Motor neuron (in vitro differentiated cells): Measurements from ENCODE around the gene MICA. TPM values are rescaled to one million over a fixed set of nuclear protein-coding genes. Genes with fewer than 3 reads are reported as not detected.
"Not testable (repeated sequence)": the region's sequence is repeated elsewhere in the genome, so short reads cannot be mapped to it uniquely, and the experiment has no call there.

Experiments
- ATAC-seq, 8 experiments: fragments of 200-7000 bp; cut with Tn5 transposase; replicated peaks in 6 of 8; 2 replicates each; pipeline ENCODE4 v1.8.0; 2021; ENCODE audit warnings: mild to moderate bottlenecking in 8 of 8, moderate library complexity in 8 of 8
- H3K27ac ChIP-seq, 2 donors: fragments of 250-450 bp; sonication (Bioruptor Pico); 2 replicates each; pipeline ENCODE4 v1.9.0; 2021; ENCODE audit warnings: antibody characterized with exemption in 2 of 2, mild to moderate bottlenecking in 2 of 2, moderate library complexity in 1 of 2
- H3K4me1 ChIP-seq, 2 donors: fragments of 250-450 bp; sonication (Bioruptor Pico); replicated peaks in 1 of 2; 2 replicates each; pipeline ENCODE4 v1.6.1; 2021; ENCODE audit warnings: antibody characterized with exemption in 2 of 2, mild to moderate bottlenecking in 2 of 2, moderate library complexity in 1 of 2
- H3K4me3 ChIP-seq, 5 donors: fragments of 250-450 bp; sonication (Bioruptor Pico); 2 replicates each; pipeline ENCODE4 v1.9.0; 2021; ENCODE audit warnings: antibody characterized with exemption in 5 of 5, mild to moderate bottlenecking in 5 of 5, moderate library complexity in 4 of 5
- WGBS, 10 experiments: fragments of 450-650 bp; shearing (Covaris generic); methylation state at CpG; one replicate each; pipeline ENCODE4 v1.0.0; 2022; 5-methylcytosine and 5-hydroxymethylcytosine counted together
- in situ Hi-C, 9 experiments: fragments of 400-800 bp; cut with MboI; loops; one replicate each; pipeline ENCODE4 v1.15.0; 2021; ENCODE audit warnings: low sequenced_read_pairs in 9 of 9, low pct_unique_long_range_greater_than_20kb in 2 of 9; ENCODE audit not compliant: unreplicated experiment in 9 of 9
- total RNA-seq, 8 experiments: library from RNA; unstranded; fragments of 300-600 nt; gene quantifications; 2 replicates each; pipeline versions ENCODE4 v1.2.3 to v1.2.4, GENCODE V29; 2022

The MICA gene
- total RNA-seq, 8 experiments from 2014 or later, result 4.1 to 64.5 (median 10.3) TPM

GRCh38 chr6:31423550-31423949 lies 20.2 kb downstream of the MICA start:
- peak in 3 of 8 experiments; percentile 9 to 55 (median 37) for ATAC-seq
- 20 to 100% (median 72%) methylated on average over 1 to 3 of the region's 3 CpGs; no CpG with 5 or more reads in 4 of the 10 experiments for WGBS, 10 experiments
- Histone ChIP-seq H3K4me1 (no peaks in the 10 kb centered on the region), H3K27ac (no peak overlapping the region), H3K4me3 (no peak overlapping the region)
- in situ Hi-C loops, result no loop called here

GRCh38 chr6:31426395-31427354 lies 23.3 kb downstream of the MICA start:
- no peak for ATAC-seq
- WGBS, 10 experiments, result 69 to 100% (median 94%) methylated on average over 1 to 3 of the region's 3 CpGs
- H3K27ac ChIP-seq, result no peak overlapping the region
- no peak overlapping the region for H3K4me3 ChIP-seq
- H3K4me1 ChIP-seq, result no peaks in the 10 kb centered on the region
- in situ Hi-C loops, result no loop called here

GRCh38 chr6:31430449-31430848 lies 27.1 kb downstream of the MICA start:
- 29 to 83% (median 50%) methylated on average over 1 to 2 of the region's 2 CpGs; no CpG with 5 or more reads in 5 of the 10 experiments for WGBS, 10 experiments
- no peak overlapping the region for H3K27ac ChIP-seq
- H3K4me1 ChIP-seq, result no peaks in the 10 kb centered on the region
- in situ Hi-C loops, result no loop called here
- ATAC-seq, result no peak
- H3K4me3 ChIP-seq, result no peak overlapping the region

- 30 to 100% (median 85%) methylated on average over 1 to 5 of the region's 5 CpGs; no CpG with 5 or more reads in 1 of the 10 experiments for WGBS, 10 experiments
- H3K27ac ChIP-seq, in situ Hi-C loops, H3K4me1 ChIP-seq, H3K4me3 ChIP-seq, ATAC-seq: not testable (repeated sequence)
These were observed 31.7 kb downstream of the MICA start for GRCh38 chr6:31435051-31435450.

GRCh38 chr6:31438222-31438621 lies 34.8 kb downstream of the MICA start:
- Histone ChIP-seq H3K4me3 (no peak overlapping the region), H3K27ac (no peak overlapping the region), H3K4me1 (no peaks in the 10 kb centered on the region)
- ATAC-seq, result no peak
- in situ Hi-C loops, result no loop called here
- 40 to 100% (median 83%) methylated on average over 1 to 2 of the region's 2 CpGs; no CpG with 5 or more reads in 3 of the 10 experiments for WGBS, 10 experiments

DNA sequence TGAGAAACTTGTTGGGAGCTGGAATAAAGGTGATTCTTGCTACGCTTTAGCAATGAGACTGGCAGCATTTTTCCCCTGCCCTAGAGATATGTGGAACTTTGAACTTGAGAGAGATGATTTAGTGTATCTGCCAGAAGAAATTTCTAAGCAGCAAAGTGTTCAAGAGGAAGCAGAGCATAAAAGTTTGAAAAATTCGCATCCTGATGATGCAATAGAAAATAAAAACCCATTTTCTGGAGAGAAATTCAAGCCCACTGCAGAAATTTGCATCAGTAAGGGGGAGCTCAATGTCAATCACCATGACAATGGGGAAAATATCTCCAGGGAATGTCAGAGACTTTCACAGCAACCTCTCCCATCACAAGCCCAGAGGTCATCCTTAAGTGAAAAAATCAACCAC lies 35.3 kb downstream of the MICA start:
- no peaks in the 10 kb centered on the region for H3K4me1 ChIP-seq
- H3K4me3 ChIP-seq, result no peak overlapping the region
- no peak overlapping the region for H3K27ac ChIP-seq
- in situ Hi-C loops, result no loop called here
- 0 to 94% (median 80%) methylated on average over 1 to 2 of the region's 2 CpGs; no CpG with 5 or more reads in 1 of the 10 experiments for WGBS, 10 experiments
- ATAC-seq, result no peak

DNA sequence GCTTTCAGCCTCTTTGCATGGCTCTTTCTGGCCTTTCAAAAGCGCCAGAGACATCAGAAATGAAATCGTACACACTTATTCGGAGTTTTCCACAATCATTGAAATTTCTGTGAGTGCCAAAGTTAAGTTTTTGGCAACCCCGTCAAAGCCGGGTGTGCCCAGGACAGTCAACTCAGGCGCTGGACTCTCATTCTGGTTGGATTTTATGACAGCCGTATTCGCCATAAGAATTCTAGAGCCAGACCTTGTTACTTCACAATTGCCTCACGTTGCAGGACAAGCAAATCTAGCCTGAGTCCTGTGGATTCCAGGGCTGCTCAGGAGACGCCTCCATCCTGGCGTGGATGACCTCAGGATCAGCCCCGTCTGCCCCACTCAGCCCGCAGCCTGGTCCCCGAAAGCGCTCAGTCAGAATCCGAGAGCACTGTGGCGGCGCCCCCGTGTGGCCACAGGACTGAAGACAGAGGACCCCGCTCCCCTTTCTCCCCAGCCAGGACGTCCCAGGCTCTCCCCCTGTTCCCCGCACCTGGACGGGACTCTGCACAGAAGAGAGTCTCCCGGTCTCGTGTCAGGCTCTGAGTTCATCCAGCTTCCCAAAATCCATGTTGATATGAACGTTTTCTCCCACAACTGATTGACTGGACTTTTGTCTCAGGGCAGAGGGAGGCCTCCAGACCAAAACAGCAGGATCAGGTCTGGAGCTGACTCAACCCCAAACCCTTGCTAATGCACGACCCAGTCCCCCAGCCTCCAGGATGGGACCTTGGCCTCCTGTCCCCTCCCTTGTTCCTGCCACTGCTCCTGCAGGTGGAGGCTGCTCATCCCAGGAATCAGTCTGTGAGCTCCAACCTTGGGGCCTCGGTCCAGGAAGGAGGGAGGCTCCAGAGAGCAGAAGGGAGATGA lies 38.2 kb downstream of the MICA start:
- Histone ChIP-seq H3K4me3 (no peak overlapping the region), H3K4me1 (no peaks in the 10 kb centered on the region), H3K27ac (no peak overlapping the region)
- in situ Hi-C loops, result no loop called here
- 4 to 85% (median 27%) methylated on average over 1 to 10 of the region's 28 CpGs; no CpG with 5 or more reads in 3 of the 10 experiments for WGBS, 10 experiments
- peak; percentile 81 to 100 (median 96) for ATAC-seq

DNA sequence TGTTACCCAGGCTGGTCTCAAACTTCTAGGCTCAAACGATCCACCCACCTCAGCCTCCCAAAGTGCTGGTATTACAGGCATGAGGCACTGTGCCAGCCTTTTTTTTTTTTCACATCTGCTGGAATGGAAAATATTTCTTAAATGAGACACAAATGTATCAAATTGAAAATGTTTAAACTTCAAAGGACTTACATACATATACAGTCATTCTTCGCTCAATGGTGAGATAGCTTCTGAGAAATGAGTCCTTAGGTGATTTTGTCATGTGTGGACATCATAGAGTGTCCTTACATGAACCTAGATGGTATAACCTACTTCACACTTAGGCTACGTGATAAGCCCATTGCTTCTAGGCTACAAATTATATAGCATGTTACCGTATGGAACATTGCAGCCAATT lies 43.1 kb downstream of the MICA start:
- 40 to 100% (median 71%) methylated on average over 1 to 4 of the region's 4 CpGs; no CpG with 5 or more reads in 1 of the 10 experiments for WGBS, 10 experiments
- in situ Hi-C loops, result no loop called here
- no peak overlapping the region for H3K4me3 ChIP-seq
- ATAC-seq, result no peak
- no peaks in the 10 kb centered on the region for H3K4me1 ChIP-seq
- no peak overlapping the region for H3K27ac ChIP-seq

DNA sequence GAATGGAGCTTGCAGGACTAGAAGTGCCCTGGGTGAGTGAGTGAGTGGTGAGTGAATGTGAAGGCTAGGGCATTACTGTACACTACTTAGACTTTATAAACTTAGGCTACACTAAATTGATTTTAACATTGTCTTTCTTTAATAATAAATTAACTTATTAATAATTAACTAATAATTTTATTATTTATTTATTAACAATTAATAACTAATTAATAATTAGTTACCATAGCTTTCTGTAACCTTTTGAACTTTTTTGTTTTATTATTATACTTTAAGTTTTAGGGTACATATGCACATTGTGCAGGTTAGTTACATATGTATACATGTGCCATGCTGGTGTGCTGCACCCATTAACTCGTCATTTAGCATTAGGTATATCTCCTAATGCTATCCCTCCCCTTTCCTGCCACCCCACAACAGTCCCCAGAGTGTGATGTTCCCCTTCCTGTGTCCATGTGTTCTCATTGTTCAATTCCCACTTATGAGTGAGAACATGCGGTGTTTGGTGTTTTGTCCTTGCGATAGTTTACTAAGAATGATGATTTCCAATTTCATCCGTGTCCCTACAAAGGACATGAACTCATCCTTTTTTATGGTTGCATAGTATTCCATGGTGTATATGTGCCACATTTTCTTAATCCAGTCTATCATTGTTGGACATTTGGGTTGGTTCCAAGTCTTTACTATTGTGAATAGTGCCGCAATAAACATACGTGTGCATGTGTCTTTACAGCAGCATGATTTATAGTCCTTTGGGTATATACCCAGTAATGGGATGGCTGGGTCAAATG lies 43.8 kb downstream of the MICA start:
- ATAC-seq, in situ Hi-C loops, H3K4me3 ChIP-seq, H3K4me1 ChIP-seq, H3K27ac ChIP-seq: not testable (repeated sequence)
- no CpG with 5 or more reads among the region's 6 CpGs for WGBS, 10 experiments

DNA sequence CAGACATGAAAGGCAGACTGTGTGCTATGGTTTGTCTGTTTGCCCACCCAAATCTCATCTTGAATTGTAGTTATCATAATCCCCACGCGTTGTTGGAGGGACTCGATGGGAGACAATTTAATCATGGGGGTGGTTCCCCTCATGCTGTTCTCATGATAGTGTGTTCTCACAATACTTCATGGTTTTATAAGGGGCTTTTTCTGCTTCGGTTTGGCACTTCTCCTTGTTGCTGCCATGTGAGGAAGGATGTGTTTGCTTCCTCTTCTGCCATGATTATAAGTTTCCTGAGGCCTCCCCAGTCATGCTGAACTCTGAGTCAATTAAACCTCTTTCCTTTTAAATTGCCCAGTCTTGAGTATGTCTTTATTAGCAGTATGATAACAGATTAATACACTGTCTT lies 47.4 kb downstream of the MICA start:
- 0 to 79% (median 53%) methylated on average over 1 to 4 of the region's 4 CpGs; no CpG with 5 or more reads in 2 of the 10 experiments for WGBS, 10 experiments
- H3K4me1 ChIP-seq, result no peaks in the 10 kb centered on the region
- ATAC-seq, result no peak
- in situ Hi-C loops, result no loop called here
- no peak overlapping the region for H3K27ac ChIP-seq
- H3K4me3 ChIP-seq, result no peak overlapping the region

GRCh38 chr6:31452859-31453258 lies 49.5 kb downstream of the MICA start:
- no peak overlapping the region for H3K4me3 ChIP-seq
- in situ Hi-C loops, result no loop called here
- no peak overlapping the region for H3K27ac ChIP-seq
- no peaks in the 10 kb centered on the region for H3K4me1 ChIP-seq
- no peak for ATAC-seq

DNA sequence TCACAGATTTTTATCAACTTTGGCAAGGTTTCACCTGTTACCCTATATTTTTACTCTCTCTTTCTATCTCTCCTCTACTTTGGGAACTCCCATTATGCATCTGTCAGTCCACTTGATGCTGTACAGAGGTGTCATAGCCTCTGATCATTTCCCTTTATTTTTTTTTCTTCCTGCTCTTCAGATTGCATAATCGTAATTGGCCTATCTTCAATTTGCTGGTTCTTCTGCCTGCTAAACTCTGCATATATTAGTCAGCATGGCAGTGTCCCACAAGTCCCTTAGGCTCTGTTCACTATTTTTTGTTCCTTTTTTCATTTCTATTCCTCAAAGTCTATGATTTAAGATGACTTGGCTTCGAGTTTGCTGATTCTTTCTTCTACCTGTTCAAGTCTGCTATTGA lies 49.9 kb downstream of the MICA start:
- H3K27ac ChIP-seq, result no peak overlapping the region
- peak in 2 of 8 experiments; percentile 55 to 56 for ATAC-seq
- in situ Hi-C loops, result no loop called here
- 27 to 91% (median 62%) methylated on average over 1 to 2 of the region's 2 CpGs; no CpG with 5 or more reads in 1 of the 10 experiments for WGBS, 10 experiments
- H3K4me1 ChIP-seq, result no peaks in the 10 kb centered on the region
- H3K4me3 ChIP-seq, result no peak overlapping the region
